GM12874 (cell line): Measurements from ENCODE around the gene GPR158.

Source experiments
- TF ChIP-seq, protein P1 (sequence below): IDR thresholded peaks from 2 replicates; pipeline ENCODE4 v1.5.1; 2011; ENCODE audit warnings: low read depth, mild to moderate bottlenecking, control low read depth, low read length, moderate library complexity; ENCODE audit not compliant: insufficient read depth

GPR158 gene

DNA sequence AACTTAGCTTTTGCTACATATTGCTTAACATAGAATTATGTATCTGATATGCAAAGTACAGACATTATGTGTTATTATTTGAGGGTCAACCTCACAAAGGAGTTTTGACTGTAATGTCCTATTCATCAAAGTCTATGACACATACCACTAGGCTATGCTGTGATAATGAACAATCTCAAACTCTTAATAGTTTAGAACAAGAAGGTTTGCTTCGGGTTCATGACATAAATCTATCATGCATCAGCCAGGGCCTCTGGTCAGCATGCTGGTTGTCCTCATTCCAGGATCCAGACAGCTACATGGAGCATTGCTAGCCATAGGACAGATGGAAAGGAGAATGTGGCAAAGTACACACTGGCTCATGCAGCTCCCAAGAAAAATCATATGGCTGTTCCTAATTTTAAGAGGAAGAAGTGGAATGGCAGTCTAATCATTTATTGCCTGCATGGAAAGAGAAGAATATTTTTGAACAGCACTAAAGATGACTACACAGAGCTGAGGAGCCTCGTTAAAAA, 332.1 kb downstream of the GPR158 start:
- TF ChIP-seq, protein P1, sequence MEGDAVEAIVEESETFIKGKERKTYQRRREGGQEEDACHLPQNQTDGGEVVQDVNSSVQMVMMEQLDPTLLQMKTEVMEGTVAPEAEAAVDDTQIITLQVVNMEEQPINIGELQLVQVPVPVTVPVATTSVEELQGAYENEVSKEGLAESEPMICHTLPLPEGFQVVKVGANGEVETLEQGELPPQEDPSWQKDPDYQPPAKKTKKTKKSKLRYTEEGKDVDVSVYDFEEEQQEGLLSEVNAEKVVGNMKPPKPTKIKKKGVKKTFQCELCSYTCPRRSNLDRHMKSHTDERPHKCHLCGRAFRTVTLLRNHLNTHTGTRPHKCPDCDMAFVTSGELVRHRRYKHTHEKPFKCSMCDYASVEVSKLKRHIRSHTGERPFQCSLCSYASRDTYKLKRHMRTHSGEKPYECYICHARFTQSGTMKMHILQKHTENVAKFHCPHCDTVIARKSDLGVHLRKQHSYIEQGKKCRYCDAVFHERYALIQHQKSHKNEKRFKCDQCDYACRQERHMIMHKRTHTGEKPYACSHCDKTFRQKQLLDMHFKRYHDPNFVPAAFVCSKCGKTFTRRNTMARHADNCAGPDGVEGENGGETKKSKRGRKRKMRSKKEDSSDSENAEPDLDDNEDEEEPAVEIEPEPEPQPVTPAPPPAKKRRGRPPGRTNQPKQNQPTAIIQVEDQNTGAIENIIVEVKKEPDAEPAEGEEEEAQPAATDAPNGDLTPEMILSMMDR = no peak

DNA sequence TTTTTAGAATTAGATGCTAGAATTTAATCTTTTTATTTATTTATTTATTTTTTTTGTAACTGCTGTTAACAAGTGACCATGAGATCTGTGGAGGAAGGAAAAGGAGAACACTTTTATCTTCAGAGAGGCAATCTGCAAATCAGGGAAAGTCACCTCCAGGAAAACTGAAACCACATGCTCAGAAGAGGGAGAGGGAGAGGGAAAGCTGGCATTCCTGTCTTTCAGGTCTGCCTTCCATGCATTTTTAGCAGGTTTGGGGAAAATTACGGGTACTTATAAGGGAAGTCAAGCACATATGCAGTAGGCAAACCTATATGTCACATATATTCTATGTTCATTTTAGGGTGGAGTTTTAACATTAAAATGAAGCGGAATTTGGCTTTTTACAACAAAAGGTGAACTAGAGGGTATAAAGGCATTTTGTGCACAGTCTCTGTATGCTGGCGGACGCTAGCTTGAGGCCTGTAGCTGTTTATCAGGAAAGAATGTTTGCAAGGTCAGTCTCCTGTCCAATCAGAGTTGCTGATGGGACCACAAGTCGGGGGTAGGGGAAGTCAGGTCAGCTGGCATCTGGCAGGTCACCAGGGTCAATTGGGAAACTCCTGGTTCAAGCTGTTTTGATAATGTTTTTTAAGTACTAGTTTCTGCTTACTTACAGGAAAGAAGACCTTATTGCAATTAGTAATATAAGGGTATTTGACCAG, 333.5 kb downstream of the GPR158 start:
- TF ChIP-seq, protein P1 = no peak

DNA sequence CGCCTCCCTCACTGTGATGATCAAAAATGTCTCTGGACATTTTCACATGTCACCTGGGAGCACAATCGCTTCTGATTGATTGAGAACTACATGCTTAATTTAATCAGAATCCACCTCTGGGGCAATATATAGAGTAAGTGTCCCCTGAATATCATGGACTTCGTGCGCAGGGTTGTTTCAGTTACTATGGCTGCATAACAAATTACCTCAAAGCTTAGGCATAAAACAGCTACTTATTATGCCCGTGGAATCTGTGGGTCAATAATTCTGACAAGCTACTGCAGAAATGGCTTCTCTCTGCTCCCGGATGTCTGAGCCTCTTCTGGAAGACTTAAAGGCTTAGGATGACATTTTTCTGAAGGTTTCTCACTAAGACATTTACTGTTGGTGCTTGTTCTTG, 334.4 kb downstream of the GPR158 start:
- TF ChIP-seq, protein P1 = no peak

DNA sequence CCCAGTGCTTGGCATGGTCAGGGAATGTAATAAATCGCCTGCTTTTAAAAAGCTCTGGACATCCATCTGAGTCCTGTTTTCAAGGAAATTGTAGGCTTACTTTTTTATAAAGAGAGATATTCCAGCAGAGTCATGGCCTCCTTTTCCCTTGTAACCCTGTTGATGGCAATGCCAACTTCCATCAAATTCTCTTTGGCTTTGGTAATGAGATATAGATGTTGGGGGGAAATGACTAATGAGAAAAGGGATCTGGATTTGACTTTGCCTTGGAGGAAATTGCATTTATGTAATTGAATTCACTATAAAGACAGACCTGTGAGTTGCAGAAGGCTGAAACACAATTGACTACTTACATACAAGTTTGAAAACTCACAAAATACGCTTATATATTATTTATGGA, 347.5 kb downstream of the GPR158 start:
- TF ChIP-seq, protein P1 = no peak

DNA sequence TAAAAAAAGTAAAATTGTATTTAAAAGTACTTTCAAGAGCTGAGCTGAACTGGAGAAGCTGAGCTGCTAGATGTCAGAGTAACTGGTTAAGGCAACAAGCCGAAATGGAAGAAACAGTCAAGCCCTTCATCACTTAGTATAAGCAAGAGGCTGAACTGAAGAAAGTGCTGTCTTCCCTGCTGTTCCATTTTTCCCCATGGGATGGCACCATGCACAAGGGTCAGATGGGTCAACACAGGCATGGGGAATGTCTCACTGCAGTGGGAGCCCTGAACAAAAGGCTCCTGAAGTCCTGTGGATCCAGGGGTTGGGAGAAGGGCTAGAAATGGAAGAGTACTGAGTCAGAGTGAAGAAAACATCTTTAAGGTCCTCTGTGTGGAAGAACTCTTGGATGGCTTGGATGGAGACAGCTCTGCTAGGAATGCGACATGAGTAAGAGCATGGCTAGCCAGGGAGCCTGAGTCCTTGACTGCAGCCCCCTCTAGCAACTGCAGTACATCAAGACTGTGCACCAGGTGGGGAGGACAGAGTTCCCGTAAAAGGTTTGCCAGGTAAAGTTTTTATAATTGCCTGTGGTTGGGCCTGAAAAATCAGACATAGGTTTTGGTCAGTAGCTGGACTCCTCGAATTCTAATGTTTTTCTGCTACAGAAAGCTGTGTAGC, 348.3 kb downstream of the GPR158 start:
- TF ChIP-seq, protein P1 = peak; percentile 10; the same call in 1 of the 2 replicates

DNA sequence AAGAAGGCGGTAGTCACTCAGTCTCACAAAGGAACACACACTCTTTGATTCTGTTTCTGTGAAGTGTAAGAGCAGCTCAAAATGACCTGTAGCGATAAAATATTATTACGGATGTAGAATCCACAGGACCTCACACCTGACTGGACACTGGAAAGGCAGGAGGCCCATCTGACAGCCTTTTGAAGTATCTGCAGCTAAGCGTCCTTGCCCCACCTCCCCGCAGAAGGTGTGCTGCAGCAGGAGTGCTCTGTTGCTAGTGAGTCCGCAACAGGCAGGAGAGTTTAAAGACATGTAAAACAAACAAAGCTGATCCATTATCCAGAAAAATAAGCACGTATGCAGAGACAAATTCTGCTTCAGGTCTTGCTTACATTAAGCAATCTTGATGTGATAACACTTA, 355.5 kb downstream of the GPR158 start:
- TF ChIP-seq, protein P1 = no peak

DNA sequence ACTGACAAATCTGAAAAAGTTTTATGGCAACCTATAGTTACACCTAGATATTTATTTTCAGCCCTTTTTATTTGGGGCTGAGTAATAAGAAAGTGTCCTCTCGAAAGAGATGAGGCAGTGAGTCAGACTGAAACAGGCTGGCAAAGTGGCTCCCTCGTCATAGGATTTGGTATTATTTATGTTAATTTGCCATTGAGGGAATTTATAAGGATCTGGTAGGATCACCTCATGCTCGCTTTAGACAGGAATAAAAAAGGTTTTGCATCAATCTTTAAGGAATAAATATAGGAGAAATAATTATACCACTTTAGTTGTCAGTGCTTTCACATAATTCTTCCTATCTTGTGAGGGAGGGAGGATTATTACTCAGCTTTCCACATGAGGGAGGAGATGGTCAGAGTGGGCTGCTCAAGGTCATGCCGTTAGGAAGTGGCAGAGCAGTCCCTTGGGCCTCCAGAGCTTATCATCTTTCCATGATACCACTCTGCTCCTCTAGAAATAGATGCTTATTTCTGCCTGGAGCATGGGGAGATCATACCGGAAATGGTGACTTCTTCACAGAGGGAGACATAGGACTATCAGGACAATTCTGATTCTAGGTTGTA, 356.8 kb downstream of the GPR158 start:
- TF ChIP-seq, protein P1 = no peak
